IMR-90 (cell line): ENCODE measurements around the gene RAX2. TPM values are rescaled to one million over a fixed set of nuclear protein-coding genes. Genes with fewer than 3 reads are reported as not detected.

Experiments
- ATAC-seq: fragments of 200-7000 bp; cut with Tn5 transposase; 2 replicates; pipeline ENCODE4 v1.9.1; 2020; ENCODE audit warnings: low read depth, mild to moderate bottlenecking, moderate library complexity
- BruUV-seq: library from RNA; stranded (reverse); fragments of 400-500 nt; replicated peaks from 2 replicates; lab custom pipeline; 2021; lab: Mats Ljungman, UMichigan
- CTCF ChIA-PET: fragments of 300-600 bp; formaldehyde crosslinking; extraction: SDS; loops from one replicate; lab custom pipeline; 2021; ENCODE audit warnings: antibody characterized with exemption; lab: Yijun Ruan, JAX
- POLR2A ChIA-PET: fragments of 300-600 bp; sonication (Branson Sonifier 250); formaldehyde crosslinking; loops from one replicate; lab custom pipeline; 2022; ENCODE audit warnings: antibody characterized with exemption; ENCODE audit not compliant: unreplicated experiment; lab: Charles Lee
- DNase-seq: peaks from one replicate; pipeline ENCODE4 v3.0.0; 2013
- H2AFZ ChIP-seq: replicated peaks from 2 replicates; pipeline ENCODE3; 2013; ENCODE audit warnings: low read length, mild to moderate bottlenecking; ENCODE audit not compliant: poor library complexity
- H2AK5ac ChIP-seq: 2 replicates; pipeline ENCODE4 v1.6.1; 2013; ENCODE audit warnings: low read depth, low read length, inconsistent platforms
- H2AK9ac ChIP-seq: replicated peaks from 2 replicates; pipeline ENCODE3; 2013; ENCODE audit warnings: mild to moderate bottlenecking, low read depth, low read length, moderate library complexity; ENCODE audit not compliant: poor library complexity
- H2BK120ac ChIP-seq: 2 replicates; pipeline ENCODE4 v1.6.1; 2013; ENCODE audit warnings: low read depth, low read length, inconsistent platforms
- H2BK15ac ChIP-seq: 3 replicates; pipeline ENCODE4 v1.6.1; 2013; ENCODE audit warnings: low read depth, low read length, inconsistent platforms
- H2BK20ac ChIP-seq: 2 replicates; pipeline ENCODE4 v1.6.1; 2013; ENCODE audit warnings: low read depth, mild to moderate bottlenecking, inconsistent platforms, low read length, moderate library complexity
- H2BK5ac ChIP-seq: 2 replicates; pipeline ENCODE4 v1.6.1; 2013; ENCODE audit warnings: mild to moderate bottlenecking, low read depth, low read length, inconsistent platforms; ENCODE audit not compliant: poor library complexity, severe bottlenecking
- H3K14ac ChIP-seq: replicated peaks from 2 replicates; pipeline ENCODE4 v1.6.1; 2013; ENCODE audit warnings: low read depth, low read length, inconsistent platforms
- H3K18ac ChIP-seq: 2 replicates; pipeline ENCODE4 v1.6.1; 2013; ENCODE audit warnings: low read depth, low read length, control low read depth
- H3K23ac ChIP-seq: 2 replicates; pipeline ENCODE4 v1.6.1; 2013; ENCODE audit warnings: low read depth, low read length, inconsistent platforms
- H3K27ac ChIP-seq: 2 replicates; pipeline ENCODE4 v1.5.1; 2013; ENCODE audit warnings: mild to moderate bottlenecking, control low read depth, low read length; ENCODE audit not compliant: insufficient read depth
- H3K27me3 ChIP-seq: 2 replicates; pipeline ENCODE4 v1.6.1; 2013; ENCODE audit warnings: low read length; ENCODE audit not compliant: control insufficient read depth, insufficient read depth
- H3K36me3 ChIP-seq: 2 replicates; pipeline ENCODE4 v1.6.1; 2013; ENCODE audit warnings: low read length, mixed read lengths; ENCODE audit not compliant: control insufficient read depth, insufficient read depth
- H3K4ac ChIP-seq: 2 replicates; pipeline ENCODE4 v1.6.1; 2013; ENCODE audit warnings: low read depth, low read length, inconsistent platforms
- H3K4me1 ChIP-seq: 2 replicates; pipeline ENCODE4 v1.6.1; 2013; ENCODE audit warnings: low read length, mixed read lengths; ENCODE audit not compliant: control insufficient read depth, insufficient read depth
- H3K4me2 ChIP-seq: 2 replicates; pipeline ENCODE4 v1.6.1; 2013; ENCODE audit warnings: low read depth, mild to moderate bottlenecking, control low read depth, low read length, moderate library complexity
- H3K4me3 ChIP-seq: 2 replicates; pipeline ENCODE4 v1.5.1; 2013; ENCODE audit warnings: low read depth, mild to moderate bottlenecking, control low read depth, low read length, moderate library complexity; ENCODE audit not compliant: insufficient read depth
- H3K56ac ChIP-seq: 2 replicates; pipeline ENCODE4 v1.6.1; 2013; ENCODE audit warnings: low read length, inconsistent platforms; ENCODE audit not compliant: insufficient read depth; ENCODE audit errors: extremely low read depth
- H3K79me1 ChIP-seq, 2 experiments: 2 replicates each; pipeline ENCODE4 v1.6.1; 2013; ENCODE audit warnings: low read length in 2 of 2, inconsistent platforms in 1 of 2, low read depth in 1 of 2
- H3K9ac ChIP-seq: 2 replicates; pipeline ENCODE4 v1.6.1; 2013; ENCODE audit warnings: low read depth, low read length, control low read depth
- H3K9me1 ChIP-seq: 2 replicates; pipeline ENCODE4 v1.6.1; 2013; ENCODE audit warnings: low read length, inconsistent platforms; ENCODE audit not compliant: insufficient read depth
- H3K9me3 ChIP-seq: 2 replicates; pipeline ENCODE4 v1.6.1; 2013; ENCODE audit warnings: low read length; ENCODE audit not compliant: control insufficient read depth, insufficient read depth
- H4K20me1 ChIP-seq: 2 replicates; pipeline ENCODE4 v1.6.1; 2013; ENCODE audit warnings: low read length, inconsistent platforms; ENCODE audit not compliant: insufficient read depth
- H4K5ac ChIP-seq: 2 replicates; pipeline ENCODE4 v1.6.1; 2013; ENCODE audit warnings: mild to moderate bottlenecking, low read depth, low read length, control low read depth
- H4K8ac ChIP-seq, 2 experiments: 2 replicates each; pipeline ENCODE4 v1.6.1; 2013; ENCODE audit warnings: low read depth in 2 of 2, low read length in 2 of 2, control low read depth in 1 of 2, inconsistent platforms in 1 of 2
- H4K91ac ChIP-seq: 2 replicates; pipeline ENCODE4 v1.6.1; 2013; ENCODE audit warnings: low read depth, low read length, inconsistent platforms; ENCODE audit not compliant: insufficient read depth
- SMC3 ChIP-seq: fragments of 150-350 bp; IDR thresholded peaks from 2 replicates; pipeline ENCODE4 v1.6.1; 2016; ENCODE audit warnings: low read depth, mild to moderate bottlenecking, antibody characterized with exemption, low read length, moderate library complexity
- WGBS, 2 experiments: methylation state at CpG; one replicate each; pipeline versions ENCODE4 v1.1.5 to v1.1.7; 2013; ENCODE audit warnings: missing lambda C conversion rate in 2 of 2; ENCODE audit not compliant: insufficient read length in 1 of 2; ENCODE audit errors: extremely low coverage in 2 of 2; 5-methylcytosine and 5-hydroxymethylcytosine counted together
- dilution Hi-C: fragments of 300-500 bp; cut with HindIII; formaldehyde crosslinking; loops from one replicate; pipeline ENCODE4 v1.14.3; 2018; ENCODE audit warnings: low sequenced_read_pairs; ENCODE audit not compliant: unreplicated experiment
- in situ Hi-C: fragments of 300-500 bp; cut with MboI; formaldehyde crosslinking; loops from 3 replicates; pipeline ENCODE4 v1.14.3; 2019; ENCODE audit warnings: low sequenced_read_pairs, inconsistent platforms, mixed read lengths
- intact Hi-C: fragments of 100-400 bp; cut with micrococcal nuclease; formaldehyde crosslinking; loops from 2 replicates; pipeline ENCODE4 v1.10.0; 2022
- polyA plus RNA-seq, 3 experiments: library from polyadenylated mRNA; depleted of rRNA; stranded (reverse); fragments of >200 nt; gene quantifications; 2 replicates each; pipeline ENCODE4 v1.2.3, GENCODE V29; 2012; ENCODE audit warnings: low replicate concordance in 1 of 3
- total RNA-seq: library from RNA; depleted of rRNA; stranded (reverse); fragments of >200 nt; gene quantifications from 2 replicates; pipeline ENCODE4 v1.2.3, GENCODE V29; 2012

RAX2 gene
- total and polyA plus RNA-seq, 2 of the 4 experiments (the other 2 are of a cell fraction) = not detected

DNA sequence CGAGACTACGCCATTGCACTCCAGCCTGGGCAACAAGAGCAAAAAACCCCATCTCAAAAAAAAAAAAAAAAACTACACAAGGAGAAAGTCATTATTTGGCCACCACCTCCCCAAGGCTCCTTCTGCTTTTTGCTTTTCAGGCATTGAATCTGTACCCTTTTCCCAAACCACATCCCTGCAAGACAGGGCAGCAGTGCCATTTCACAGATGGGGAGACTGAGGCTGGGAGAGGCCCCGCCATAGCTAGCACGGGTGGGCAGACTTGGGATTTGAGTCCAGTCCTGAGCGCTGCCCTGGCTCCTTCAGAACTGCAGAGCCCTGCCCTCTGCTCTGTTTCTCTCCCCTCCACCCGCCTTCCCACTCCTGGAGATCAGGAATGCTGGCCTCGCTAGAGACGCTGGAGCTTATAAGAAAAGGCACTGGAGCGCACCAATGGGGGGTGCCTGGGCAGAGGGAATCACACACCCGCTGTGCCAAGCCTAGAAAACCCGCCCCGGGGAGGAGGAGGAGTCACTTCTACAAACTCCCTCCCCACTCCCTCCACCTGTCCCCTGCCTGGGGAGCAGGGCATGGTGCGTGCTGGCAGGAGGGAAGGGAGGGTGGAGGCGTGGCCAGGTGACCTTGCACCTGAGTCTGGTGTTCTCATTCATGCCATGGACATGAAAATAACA, 46.3 kb downstream of the RAX2 start:
- ChIA-PET CTCF (no interaction called here), POLR2A (no interaction called here)
- DNase-seq (no peak), ATAC-seq (0 out of 2 replicates have a peak, but pooled peaks have one; percentile 13)
- intact Hi-C loops (no loop called here), in situ Hi-C loops (no loop called here), dilution Hi-C loops (no loop called here)
- no peak overlapping the region for H3K23ac ChIP-seq
- H3K27ac ChIP-seq = no peak overlapping the region
- no peak overlapping the region for H3K9ac ChIP-seq
- no peak overlapping the region for H3K18ac ChIP-seq
- WGBS, 2 experiments = no CpG with 5 or more reads among the region's 14 CpGs
- H4K8ac ChIP-seq = no peak overlapping the region
- H2AK5ac ChIP-seq = no peak overlapping the region
- no peak overlapping the region for H3K14ac ChIP-seq
- TF ChIP-seq SMC3 = no peak
- H3K4me2 ChIP-seq = no peak overlapping the region
- H3K56ac ChIP-seq = no peak overlapping the region
- H2BK5ac ChIP-seq = no peak overlapping the region
- no peak overlapping the region for H4K91ac ChIP-seq
- no peak overlapping the region for H2BK120ac ChIP-seq
- H2BK20ac ChIP-seq = no peak overlapping the region
- H2BK15ac ChIP-seq = no peak overlapping the region
- H2AK9ac ChIP-seq = no peak overlapping the region
- no peak overlapping the region for H3K4me3 ChIP-seq
- H3K4ac ChIP-seq = no peak overlapping the region
- H3K27me3 ChIP-seq = peaks cover 28% of the 10 kb centered on the region
- BruUV-seq = no TSS peak
- no peaks in the 10 kb centered on the region for H3K79me1 ChIP-seq
- H3K9me3 ChIP-seq = no peaks in the 10 kb centered on the region
- no peaks in the 10 kb centered on the region for H3K36me3 ChIP-seq
- H4K5ac ChIP-seq = no peak overlapping the region
- no peaks in the 10 kb centered on the region for H3K9me1 ChIP-seq
- no peaks in the 10 kb centered on the region for H4K20me1 ChIP-seq
- no peak overlapping the region for H2AFZ ChIP-seq
- no peaks in the 10 kb centered on the region for H3K4me1 ChIP-seq
